Skin of body (tissue), 2 donors: ENCODE data around the gene MSI2. TPM values are rescaled to one million over a fixed set of nuclear protein-coding genes. Genes with fewer than 3 reads are reported as not detected.

Source experiments
- DNase-seq: peaks from one replicate; lab custom pipeline; 2025; lab: John Stamatoyannopoulos, UW
- total RNA-seq: library from RNA; depleted of rRNA; stranded (reverse); fragments of >200 nt; gene quantifications from one replicate; pipeline ENCODE4 v1.2.3, GENCODE V29; 2014

Gene MSI2
- total RNA-seq, 1 donor from 2014 or later: 22.9 TPM

DNA sequence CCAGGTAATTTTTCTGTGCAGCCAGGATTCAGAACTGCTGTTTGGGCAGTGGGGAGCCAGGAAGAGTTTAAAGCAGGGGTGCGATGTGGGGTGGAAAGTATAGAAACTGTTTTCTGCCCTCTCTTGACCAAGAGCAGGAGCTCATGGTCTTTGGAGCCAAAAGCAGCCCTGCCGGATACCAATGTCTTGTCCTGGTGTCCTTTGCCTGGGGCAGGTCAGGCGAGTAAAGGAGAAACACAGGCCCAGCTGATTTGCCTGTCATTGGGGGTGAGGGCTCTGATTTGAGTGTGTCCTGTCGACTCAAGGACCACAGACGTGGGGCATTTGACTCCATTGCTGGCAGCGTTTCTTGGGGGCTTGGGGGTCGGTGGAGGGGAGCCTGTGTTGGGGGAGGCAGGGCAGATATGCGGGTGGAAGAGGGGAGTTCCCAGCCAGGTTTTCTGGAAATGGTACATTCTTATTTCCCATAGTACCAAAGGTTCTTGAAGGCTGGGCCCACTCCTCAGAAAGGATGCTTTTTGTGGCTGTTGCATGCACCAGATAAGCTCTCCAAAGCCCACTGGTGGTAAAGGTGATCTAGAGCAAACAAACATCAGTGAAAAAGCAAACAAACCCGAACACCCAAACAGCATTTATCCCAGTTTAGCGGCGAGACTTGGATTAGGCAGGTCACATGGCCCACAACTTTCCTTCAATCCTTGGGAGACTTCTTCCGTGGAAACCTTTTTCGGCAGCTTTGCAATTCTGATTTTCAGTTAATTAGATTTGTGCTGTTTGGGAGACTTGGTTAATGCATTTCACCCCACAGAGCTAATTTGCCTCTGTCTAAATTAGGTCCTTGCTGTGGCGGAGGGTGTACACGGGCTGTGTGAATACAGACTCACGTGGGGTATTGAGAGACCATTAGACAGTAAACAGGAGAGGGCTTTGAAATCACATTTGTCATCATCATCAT is 59.0 kb downstream of the MSI2 start:
- DNase-seq: no peak

DNA sequence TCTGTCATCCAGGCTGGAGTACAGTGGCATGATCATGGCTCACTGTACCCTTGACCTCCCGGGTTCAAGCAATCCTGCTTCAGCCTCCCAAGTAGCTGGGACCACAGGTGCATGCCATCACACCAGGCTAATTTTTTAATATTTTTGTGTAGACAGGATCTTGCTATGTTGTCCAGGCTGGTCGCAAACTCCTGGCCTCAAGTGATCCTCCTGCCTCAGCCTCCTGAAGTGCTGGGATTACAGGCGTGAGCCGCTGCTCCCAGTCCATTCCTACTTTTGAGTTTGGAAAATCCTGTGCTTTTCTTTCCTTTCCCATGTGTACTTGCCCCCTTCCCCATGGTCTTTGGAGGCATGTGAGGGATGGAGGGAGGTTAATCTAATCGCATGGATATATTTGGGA is 60.0 kb downstream of the MSI2 start:
- DNase-seq: no peak

DNA sequence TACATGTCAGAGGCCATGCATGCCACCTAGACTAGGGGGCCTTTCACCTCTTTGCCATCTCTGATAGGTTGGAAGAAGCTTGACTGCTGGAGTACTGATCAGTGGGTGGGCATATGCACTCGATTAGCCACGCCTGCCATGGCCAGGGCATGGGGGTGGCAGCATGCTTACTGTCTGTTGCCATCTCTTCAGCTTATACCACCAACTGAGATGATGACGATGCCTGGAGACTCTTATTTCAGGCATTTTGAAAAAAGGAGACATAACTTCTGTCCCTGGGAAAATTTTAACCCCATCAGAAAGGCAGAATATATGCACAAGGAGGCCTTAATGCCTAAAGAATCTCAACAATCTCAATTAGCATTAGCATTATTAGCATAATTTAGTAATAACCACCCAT is 60.8 kb downstream of the MSI2 start:
- DNase-seq: no peak

DNA sequence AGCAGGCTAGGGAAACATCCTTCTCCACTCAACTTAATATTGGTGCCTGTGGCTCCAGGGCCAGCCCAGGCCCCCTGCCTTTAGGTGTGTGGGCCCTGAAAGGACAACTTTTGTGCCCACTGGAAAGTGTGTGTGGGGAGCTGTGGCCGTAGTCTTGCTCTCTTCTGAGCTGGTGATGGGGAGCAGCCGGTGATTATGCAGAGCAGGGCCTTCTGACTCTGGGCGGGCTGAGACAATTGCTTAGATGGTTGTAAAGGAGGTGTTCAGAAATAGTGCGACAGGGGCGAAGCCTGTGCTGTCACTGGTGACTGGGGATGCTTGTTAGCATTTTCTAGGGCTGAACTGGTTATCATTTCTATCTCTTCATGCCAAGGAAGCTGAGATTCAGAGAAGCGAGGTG is 62.6 kb downstream of the MSI2 start:
- no peak for DNase-seq

DNA sequence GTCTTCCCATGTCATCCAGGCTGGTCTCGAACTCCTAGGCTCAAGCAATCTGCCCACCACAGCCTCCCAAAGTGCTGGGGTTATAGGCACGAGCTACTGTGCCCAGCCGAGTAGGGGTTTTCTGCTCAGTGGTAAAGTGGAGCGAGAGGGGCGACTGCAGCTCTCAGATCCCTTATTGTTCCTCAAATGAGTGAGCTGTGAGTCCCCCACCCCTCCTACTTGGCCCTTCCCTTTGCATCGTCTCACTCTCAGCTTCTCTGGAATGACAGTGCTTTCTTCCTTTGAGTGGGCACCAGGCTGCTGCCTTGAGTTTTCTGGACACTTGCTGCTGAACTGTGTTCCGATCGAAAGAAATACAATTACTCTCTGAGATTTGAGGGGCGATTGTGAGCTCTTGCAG is 63.5 kb downstream of the MSI2 start:
- DNase-seq: no peak

DNA sequence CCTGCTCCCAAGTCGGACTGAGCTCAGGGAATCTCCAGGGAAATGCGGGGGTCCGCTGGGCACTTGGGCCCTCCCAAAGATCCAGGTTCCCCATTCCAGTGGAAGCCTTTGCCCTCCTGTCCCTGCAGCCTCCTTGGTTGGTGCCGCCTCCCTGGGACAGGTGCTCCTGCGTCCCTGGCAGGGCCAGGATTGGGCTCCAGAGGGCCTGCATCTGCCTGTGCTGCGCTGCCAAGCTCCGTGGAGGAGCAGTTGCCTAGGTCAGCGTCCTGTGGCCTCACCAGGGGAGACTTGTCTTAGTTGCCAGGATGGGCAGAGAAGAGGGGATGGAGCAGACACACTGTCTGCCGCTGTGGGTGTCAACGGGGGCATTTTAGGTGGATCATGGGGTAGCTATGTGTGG is 67.1 kb downstream of the MSI2 start:
- DNase-seq: no peak

DNA sequence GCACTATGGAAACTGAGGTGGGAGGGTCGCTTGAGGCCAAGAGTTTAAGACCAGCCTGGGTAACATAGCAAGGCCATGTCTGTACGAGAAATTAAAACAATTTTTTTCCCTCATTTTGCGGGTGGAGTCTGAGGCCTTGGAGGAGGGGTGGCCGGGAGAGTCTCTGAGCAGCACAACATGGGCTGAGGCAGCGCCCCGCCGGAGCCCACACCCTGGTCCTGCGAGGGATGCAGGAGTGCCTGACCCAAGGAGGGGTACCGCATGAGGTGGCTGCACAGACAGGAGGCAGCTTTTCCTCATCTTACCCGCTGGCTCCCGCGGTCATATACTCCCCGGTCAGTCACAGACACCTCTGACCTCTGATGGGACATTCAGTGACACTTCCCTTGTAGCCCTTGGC is 67.7 kb downstream of the MSI2 start:
- DNase-seq: no peak

DNA sequence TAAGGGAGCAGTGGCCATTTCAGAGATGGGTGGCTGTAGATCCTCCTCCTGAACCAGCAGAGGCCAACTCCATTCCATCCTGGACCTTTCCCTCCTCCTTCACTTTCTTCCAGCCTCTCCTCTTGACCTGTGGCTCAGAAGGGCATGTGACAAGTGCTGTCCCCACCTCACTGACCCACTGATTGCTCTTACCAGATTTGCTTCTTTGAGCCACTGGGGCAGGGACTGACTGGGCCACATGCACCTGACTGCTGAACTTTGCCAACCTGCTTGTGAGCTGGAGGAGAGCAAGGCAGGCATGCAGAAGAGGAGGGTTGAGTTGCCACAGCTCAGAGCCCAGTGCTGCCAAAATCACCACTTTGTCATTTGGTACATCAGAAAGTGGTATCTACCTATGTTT is 68.3 kb downstream of the MSI2 start:
- no peak for DNase-seq

DNA sequence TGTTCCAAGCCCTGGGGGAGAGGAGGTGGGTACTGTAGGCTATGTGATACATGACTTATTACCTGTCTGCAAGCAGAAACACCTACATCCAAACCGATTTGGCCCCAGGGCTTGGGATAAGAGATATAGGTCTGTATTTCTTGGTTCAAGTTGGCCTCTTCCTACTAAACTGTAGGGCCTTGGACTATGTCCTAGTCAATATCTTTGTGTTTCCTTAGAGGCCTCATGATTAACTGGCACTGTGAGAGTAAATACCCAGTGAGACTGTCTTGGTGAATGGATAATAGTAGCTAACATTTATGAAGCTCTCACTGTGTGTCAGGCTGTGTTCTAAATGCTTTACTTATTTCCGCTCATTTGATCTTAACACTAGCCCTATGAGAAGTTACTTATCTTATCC is 70.0 kb downstream of the MSI2 start:
- no peak for DNase-seq

DNA sequence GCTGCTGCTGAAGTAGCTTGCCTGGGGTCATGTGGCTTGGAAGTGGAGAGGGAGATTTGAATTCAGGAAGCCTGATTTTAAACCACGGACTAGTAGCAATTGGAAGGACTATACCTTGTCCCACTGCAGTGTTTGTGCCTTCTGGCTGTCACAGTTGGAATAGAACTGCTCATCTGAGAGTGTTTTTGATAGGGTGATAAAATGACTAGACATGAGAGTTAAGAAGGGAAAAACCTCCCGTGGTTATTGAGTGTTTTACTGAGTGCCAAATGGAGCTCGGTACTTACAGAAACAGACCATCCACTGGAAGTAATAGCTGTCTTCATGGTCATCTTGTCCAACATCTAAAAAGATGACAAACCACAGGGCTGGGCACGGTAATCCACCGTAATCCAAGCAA is 70.4 kb downstream of the MSI2 start:
- DNase-seq: no peak

DNA sequence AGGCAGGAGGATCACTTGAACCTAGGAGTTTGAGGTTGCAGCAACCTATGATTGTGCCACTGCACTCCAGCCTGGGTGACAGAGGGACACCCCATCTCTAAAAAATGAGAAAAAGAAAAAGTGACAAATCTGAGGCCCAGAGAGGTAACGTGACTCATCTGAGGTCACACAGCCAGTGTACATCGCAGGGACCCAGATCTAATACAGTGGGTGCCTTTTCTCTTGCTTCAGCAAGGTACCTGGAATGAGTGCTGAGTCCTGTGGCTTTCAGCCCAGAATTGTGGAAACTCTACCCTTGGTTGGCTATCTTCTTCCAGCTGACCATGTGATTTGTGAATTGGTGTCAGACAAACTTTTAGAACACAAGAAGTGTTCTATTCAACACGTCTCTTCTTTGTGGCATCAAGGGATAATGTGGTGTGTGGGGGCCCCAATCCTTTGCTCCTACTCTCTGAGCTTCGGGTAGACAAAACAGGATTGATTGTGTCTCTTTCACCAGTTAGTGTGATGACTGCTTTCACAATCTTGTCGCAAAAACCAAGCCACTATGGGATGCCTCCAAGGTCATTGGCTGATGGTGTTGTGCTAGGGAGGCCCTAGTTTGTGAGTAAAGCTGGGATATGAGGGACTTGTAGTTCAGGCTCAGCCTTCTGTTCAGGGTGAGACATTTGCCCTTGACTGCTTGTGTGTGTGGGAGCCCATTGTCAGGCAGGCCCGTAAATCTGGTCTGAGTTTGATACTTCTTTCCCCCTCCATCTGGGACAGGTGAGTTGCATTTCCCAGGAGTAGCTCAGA is 71.0 kb downstream of the MSI2 start:
- DNase-seq: no peak

DNA sequence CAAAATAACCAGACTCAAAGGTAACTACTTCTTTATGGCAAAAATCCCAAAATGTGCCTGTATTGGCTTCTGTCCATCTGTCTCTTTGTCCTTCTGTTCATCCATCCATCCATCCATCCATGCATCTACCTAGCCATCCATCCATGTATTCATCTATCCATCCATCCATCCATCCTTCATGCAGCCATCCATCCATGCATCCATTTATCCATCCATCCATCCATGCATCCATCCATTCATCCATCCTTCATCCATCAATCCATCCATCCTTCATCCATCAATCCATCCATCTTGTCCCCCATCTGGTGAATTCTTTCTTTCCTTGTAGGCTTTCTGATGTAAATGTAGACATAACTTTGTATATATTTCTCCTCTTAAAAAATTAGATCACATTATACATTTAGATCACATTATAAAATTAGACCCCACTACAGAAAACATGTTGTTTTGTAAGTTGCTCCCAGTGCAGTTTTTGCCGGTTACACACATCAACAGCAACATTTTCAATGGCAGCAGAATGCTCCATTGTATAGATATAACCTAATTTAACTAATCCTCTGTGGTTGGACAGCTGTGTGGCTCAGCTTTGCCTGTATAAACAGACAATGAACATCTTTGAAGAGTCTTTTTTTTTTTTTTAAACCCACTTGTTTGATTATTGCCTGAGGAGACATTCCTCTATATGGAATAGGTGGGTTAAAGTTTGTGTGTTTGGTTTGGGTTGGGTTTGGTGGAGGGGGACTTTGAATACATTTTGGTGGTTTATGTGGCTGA is 72.0 kb downstream of the MSI2 start:
- DNase-seq: no peak

DNA sequence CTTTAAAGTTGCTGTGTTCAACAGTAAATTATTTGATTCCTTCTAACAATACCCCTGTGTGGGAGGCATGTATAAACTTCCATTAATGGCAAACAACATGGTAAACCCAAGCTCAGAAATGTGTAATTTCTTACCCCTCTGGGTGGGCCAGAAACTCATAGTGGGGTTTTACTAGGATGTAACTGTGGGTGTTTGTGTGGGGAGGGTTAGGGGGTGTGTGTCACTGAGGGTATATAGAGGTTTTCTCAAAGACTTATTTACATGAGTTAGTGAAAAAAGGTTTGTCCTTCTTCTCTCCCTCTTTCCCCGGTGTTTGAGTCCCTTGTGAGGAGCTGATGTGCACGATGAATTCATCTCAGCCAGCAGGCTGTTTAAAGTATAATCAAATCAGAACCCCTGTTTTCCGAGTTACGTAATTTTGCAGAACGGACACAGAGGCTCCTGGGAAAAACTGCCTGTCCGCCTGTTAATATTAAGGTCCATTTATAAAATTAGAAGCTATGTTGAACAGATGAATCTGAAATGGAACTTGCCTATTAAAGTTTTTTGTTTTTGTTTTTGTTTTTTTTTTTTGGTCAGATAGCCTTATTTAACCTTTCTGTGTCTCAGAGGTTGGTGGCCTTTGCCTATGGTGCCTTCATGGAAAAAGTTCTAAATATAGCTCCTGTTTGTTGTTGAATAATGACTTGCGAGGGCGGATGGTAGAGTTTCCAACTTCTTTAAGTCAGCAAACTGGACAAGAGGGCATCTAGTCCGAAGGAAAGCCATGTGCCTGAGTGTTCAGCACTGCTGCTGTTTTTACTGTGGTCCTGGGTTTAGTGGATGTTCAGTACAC is 73.3 kb downstream of the MSI2 start:
- DNase-seq: no peak

DNA sequence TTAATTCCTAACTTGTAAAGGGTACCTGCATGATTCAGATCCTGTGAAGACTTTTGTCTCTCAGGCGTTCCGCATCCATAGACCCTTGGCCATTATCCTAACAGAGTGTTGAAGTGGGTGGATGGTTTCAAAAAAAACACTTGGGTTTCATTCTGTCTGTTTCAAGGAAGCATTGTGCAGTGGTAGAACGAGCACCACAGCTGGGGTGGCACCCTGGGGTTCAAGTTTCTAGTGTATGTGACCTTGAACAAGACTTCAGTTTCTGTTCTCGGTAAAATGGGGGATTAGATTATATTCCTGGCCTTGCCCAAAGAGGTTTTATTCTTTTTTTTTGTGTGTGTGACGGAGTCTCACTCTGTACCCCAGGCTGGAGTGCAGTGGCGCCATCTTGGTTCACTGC is 74.3 kb downstream of the MSI2 start:
- DNase-seq: no peak

DNA sequence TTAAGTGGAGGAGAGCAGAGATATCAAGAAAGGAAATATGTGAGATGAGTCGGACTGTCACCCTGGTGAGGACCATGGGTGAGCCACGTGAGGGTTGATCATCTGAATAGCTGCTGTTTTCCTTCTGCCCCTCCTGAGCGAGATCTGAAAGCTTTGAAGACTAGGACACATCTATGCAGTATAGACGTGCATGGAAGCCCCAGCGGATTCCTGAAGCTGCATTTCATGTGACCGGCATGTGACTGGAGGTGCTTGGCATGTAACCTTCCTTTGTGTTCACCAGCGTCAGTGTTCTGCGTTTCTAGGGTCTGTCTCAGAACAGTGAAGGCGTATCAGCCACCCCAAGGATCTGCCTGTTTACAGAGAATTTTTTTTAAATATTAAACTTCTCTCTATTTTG is 75.1 kb downstream of the MSI2 start:
- DNase-seq: no peak

DNA sequence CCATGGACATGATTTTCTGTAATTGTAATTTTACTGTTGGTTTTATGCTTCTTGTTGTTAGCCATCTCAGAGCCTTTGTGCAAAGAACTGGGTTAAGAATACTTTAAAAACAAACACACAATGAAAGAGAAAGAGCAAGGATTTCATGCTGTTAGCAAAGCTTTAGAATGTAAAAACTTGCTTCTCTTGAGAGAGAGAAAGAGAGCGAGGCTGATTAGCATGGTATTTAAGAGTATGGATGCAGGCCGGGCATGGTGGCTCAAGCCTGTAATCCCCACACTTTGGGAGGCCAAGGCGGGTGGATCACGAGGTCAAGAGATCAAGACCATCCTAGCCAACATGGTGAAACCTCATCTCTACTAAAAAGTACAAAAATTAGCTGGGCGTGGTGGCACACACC is 76.2 kb downstream of the MSI2 start:
- DNase-seq: no peak

DNA sequence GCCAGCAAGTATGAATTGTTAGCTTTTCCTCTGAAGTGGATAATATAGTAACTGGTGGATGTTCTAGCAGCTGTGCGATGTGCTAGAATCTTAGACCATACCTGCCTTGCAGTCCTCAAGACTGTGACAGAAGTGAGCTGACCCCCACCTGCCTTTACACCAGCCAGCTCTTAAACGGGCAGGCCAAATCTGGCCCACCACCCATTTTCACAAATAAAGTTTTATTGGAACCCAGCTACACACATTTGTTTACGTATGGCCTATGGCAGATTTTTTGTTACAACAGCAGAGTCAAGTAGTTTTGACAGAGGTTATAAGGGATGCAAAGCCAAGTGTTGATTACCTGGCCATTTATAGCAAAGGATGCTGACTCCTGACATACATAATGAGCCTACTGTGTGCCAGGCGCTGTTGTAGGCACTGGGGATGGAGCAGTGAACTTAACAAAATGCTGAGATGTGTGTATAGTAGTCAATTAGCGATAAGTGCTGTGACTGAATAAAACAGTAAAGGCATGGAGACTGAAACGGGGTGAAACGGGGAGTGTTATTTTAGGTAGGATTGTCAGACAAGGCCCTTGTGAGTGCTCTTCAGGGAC is 79.0 kb downstream of the MSI2 start:
- DNase-seq: no peak

DNA sequence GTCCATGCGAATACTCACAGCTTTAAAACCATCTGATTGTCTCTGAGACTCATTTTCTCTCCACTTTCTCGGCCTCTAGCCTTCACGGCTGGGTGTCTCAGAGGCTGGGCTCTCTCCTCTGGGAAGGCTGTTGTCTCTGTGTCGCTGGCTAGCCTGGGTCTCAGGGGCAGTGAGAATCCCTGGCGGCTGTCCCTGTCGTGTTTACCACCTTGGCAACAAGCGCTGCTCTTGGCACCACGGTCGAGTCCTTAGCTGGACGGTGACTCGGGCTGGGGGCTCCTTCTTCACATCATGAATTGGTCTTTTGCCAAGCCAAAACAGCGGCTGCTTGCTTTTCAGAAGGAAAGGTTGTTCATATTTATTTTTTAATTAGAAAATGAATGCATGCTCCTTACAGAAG is 81.1 kb downstream of the MSI2 start:
- DNase-seq: no peak

DNA sequence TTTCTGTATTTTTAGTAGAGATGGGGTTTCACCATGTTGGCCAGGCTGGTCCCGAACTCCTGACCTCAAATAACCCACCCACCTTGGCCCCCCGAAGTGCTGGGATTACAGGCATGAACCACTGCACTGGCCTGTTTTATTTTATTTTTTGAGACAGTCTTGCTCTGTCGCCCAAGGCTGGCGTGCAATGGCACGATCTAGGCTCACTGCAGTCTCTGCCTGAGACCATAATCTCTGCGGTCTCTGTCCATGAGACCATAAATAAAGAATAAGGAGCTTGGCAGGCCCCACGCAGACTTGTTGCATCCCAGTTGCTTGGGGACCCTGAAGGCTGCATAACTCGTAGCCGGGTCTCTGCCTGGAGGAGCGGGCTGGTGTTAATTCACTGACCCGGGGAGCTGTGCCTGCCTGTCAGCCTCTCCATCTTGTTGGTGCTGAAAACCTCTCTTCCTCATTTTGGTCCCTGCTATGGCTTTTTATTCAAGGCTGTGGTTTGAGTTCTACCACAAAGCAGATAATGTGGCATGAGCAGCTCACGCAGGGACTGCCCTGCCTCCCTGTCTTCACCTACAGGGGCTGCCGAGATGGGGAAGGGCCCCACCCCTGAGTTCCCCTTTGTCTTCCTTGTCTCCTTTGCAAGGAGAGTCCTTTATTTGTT is 82.1 kb downstream of the MSI2 start:
- DNase-seq: no peak
